LNCAP (cell line): ENCODE data around the gene CENPH.

Source experiments
- TF ChIP-seq, protein P1 (sequence below): fragments of 450-650 bp; IDR thresholded peaks from 2 replicates; pipeline ENCODE4 v1.5.1; 2017; ENCODE audit warnings: mild to moderate bottlenecking

The CENPH gene

DNA sequence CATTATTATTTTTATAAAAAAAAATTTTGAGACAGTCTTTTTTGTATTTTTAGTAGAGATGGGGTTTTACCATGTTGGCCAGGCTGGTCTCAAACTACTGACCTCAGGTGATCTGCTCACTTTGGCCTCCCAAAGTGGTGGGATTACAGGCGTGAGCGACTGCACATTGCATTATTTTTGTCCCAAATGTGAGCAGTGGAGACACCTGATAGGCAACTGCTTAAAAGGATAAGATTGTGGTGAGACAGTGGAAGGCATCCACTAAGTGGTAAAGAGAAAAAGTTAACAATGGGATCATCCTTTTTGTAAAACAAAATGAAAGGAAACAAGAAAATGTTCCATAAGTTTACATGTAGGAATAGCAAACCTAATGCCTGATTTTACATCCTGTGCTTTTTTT is 2.0 kb upstream of the CENPH start:
- TF ChIP-seq, protein P1, sequence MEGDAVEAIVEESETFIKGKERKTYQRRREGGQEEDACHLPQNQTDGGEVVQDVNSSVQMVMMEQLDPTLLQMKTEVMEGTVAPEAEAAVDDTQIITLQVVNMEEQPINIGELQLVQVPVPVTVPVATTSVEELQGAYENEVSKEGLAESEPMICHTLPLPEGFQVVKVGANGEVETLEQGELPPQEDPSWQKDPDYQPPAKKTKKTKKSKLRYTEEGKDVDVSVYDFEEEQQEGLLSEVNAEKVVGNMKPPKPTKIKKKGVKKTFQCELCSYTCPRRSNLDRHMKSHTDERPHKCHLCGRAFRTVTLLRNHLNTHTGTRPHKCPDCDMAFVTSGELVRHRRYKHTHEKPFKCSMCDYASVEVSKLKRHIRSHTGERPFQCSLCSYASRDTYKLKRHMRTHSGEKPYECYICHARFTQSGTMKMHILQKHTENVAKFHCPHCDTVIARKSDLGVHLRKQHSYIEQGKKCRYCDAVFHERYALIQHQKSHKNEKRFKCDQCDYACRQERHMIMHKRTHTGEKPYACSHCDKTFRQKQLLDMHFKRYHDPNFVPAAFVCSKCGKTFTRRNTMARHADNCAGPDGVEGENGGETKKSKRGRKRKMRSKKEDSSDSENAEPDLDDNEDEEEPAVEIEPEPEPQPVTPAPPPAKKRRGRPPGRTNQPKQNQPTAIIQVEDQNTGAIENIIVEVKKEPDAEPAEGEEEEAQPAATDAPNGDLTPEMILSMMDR = no peak

DNA sequence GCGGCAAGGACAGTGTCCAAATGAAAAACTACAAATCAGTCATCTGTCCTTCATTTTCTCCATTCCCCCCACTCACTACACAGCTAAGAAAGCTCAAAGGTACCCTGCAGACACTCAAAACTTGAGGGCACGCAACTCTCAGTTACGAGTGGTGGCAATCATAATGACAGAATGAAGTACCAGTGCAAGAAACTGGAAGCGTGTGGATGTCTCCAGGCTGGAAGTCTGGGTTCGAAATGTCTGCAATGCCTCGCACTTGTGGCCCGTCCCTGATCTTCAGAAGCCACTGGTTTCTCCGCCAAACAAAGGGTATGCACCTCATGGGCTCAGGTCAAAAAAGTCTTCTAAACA is 597 bp upstream of the CENPH start:
- TF ChIP-seq, protein P1 = no peak

DNA sequence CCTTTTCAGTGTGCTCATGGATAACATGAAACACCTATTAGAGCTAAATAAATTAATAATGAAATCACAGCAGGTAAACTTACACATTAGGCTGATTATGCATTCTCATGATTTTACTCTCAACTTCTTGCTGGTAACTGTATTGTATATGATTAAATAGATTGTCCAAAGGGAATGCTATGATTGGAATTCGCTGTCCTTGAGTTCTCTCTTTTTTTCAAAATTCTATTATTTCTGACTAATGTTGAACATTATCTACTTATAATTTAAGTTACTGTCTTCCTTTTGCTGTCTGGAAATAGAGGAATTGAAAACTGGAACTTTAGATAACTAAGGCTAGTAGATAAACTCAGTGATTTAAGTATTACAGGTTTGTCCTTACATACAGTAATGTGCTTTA is 13.1 kb downstream of the CENPH start:
- TF ChIP-seq, protein P1 = no peak

DNA sequence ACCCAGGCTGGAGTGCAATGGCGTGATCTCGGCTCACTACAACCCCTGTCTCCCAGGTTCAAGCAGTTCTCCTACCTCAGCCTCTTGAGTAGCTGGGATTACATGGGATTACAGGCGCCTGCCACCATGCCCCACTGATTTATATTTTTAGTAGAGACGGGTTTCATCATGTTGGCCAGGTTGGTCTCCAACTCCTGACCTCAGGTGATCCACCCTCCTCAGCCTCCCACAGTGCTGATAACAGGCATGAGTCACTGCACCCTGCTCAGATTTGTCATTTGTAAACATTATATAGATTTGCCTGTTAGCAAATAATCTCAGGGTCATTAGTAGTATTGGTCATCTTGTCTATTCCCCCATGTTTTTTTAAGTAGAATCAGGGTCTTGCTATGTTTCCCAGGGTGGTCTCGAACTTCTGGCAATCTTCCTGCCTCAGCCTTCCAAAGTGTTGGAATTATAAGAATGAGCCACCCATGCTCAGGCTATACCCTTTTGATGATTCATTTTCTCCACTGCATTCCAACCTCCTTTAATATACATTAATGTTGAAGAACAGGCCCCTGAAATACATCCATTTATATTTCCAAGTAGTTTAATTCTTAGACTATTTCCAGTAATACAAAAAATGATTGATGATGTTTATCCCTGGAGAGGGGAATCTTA is 17.3 kb downstream of the CENPH start:
- TF ChIP-seq, protein P1 = no peak

- TF ChIP-seq, protein P1 = no peak
These were observed 20.2 kb downstream of the CENPH start for GRCh38 chr5:69209602-69210001.

GRCh38 chr5:69211200-69211599 is 21.8 kb downstream of the CENPH start:
- TF ChIP-seq, protein P1 = no peak

DNA sequence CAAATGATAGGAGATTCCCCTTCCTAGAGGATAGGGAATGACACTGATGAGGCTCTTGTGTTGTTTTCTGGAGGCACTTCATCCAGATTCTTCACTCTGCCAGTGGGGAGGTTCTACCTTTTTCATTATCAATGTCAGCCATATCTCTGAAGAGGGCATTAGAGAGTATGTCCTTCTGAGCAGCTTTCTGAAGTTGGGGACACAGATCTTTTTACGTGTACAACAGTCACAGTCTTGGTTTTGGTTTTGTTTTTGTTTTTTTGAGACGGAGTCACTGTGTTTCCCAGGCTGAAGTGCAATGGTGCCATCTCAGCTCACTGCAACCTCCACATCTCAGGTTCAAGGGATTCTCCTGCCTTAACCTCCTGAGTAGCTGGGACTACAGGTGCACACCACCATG is 22.6 kb downstream of the CENPH start:
- TF ChIP-seq, protein P1 = no peak
